ENCODE results near the gene ST6GALNAC1. TPM values are rescaled to one million over a fixed set of nuclear protein-coding genes. Genes with fewer than 3 reads are reported as not detected.

Gene ST6GALNAC1
- total RNA-seq, 4 donors from 2014 or later: 2.4 to 5.6 TPM; not detected in 2

GRCh38 chr17:76658242-76658662, 14.7 kb upstream of the ST6GALNAC1 start:
- WGBS, 2 donors: 82 to 90% methylated on average over 5 of the region's 5 CpGs
- intact Hi-C loops (cut with DNase I; ENCODE audit: low total_unique reads): no loop called here
- H3K4me3 ChIP-seq (ENCODE audit: low read depth, poor library complexity, severe bottlenecking): no peak overlapping the region
- TF ChIP-seq POLR2A (IDR thresholded peaks at IDR 0.05): no peak
- TF ChIP-seq, protein P1, sequence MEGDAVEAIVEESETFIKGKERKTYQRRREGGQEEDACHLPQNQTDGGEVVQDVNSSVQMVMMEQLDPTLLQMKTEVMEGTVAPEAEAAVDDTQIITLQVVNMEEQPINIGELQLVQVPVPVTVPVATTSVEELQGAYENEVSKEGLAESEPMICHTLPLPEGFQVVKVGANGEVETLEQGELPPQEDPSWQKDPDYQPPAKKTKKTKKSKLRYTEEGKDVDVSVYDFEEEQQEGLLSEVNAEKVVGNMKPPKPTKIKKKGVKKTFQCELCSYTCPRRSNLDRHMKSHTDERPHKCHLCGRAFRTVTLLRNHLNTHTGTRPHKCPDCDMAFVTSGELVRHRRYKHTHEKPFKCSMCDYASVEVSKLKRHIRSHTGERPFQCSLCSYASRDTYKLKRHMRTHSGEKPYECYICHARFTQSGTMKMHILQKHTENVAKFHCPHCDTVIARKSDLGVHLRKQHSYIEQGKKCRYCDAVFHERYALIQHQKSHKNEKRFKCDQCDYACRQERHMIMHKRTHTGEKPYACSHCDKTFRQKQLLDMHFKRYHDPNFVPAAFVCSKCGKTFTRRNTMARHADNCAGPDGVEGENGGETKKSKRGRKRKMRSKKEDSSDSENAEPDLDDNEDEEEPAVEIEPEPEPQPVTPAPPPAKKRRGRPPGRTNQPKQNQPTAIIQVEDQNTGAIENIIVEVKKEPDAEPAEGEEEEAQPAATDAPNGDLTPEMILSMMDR (IDR thresholded peaks at IDR 0.05): no peak
- DNase-seq (ENCODE audit: low spot score in 2 of 2): no peak

- no peak for DNase-seq (ENCODE audit: low spot score in 2 of 2)
- WGBS, 2 donors: 86 to 87% methylated on average over 8 of the region's 8 CpGs
- TF ChIP-seq POLR2A (IDR thresholded peaks at IDR 0.05): no peak
- TF ChIP-seq, protein P1 (IDR thresholded peaks at IDR 0.05): no peak
- H3K4me3 ChIP-seq (ENCODE audit: low read depth, poor library complexity, severe bottlenecking): no peak overlapping the region
- intact Hi-C loops (cut with DNase I; ENCODE audit: low total_unique reads): no loop called here
These were observed 14.1 kb upstream of the ST6GALNAC1 start for GRCh38 chr17:76657505-76658241.

GRCh38 chr17:76654408-76654807, 10.9 kb upstream of the ST6GALNAC1 start:
- intact Hi-C loops (cut with DNase I; ENCODE audit: low total_unique reads): no loop called here

GRCh38 chr17:76650504-76650903, 6.9 kb upstream of the ST6GALNAC1 start:
- TF ChIP-seq, protein P1 (IDR thresholded peaks at IDR 0.05): no peak
- no peak for TF ChIP-seq POLR2A (IDR thresholded peaks at IDR 0.05)
- intact Hi-C loops (cut with DNase I; ENCODE audit: low total_unique reads): no loop called here
- WGBS, 2 donors: 90% methylated on average over 5 of the region's 5 CpGs
- no peak overlapping the region for H3K4me3 ChIP-seq (ENCODE audit: low read depth, poor library complexity, severe bottlenecking)
- DNase-seq (ENCODE audit: low spot score in 2 of 2): no peak

More at GRCh38 chr17:76654408-76654807, 10.9 kb upstream of the ST6GALNAC1 start:
- TF ChIP-seq, protein P1 (IDR thresholded peaks at IDR 0.05): no peak
- no peak for TF ChIP-seq POLR2A (IDR thresholded peaks at IDR 0.05)
- WGBS, 2 donors: 88 to 93% methylated on average over 1 of the region's 1 CpG
- no peak overlapping the region for H3K4me3 ChIP-seq (ENCODE audit: low read depth, poor library complexity, severe bottlenecking)
- no peak for DNase-seq (ENCODE audit: low spot score in 2 of 2)

- no peak for DNase-seq (ENCODE audit: low spot score in 2 of 2)
- TF ChIP-seq, protein P1 (IDR thresholded peaks at IDR 0.05): no peak
- no peak for TF ChIP-seq POLR2A (IDR thresholded peaks at IDR 0.05)
- WGBS, 2 donors: 84 to 90% methylated on average over 1 of the region's 1 CpG
- H3K4me3 ChIP-seq (ENCODE audit: low read depth, poor library complexity, severe bottlenecking): no peak overlapping the region
- intact Hi-C loops (cut with DNase I; ENCODE audit: low total_unique reads): no loop called here
These were observed 3.2 kb upstream of the ST6GALNAC1 start for GRCh38 chr17:76646712-76647111.
